DOHH2 (cell line): ENCODE results near the gene LACTB.

Experiments
- H3F3A ChIP-seq: fragments of 200-600 bp; sonication (generic), shearing (Covaris generic); 2 replicates; pipeline ENCODE4 v1.6.0; 2016; ENCODE audit warnings: antibody characterized with exemption, mild to moderate bottlenecking; ENCODE audit not compliant: control insufficient read depth, insufficient read depth
- H3K27ac ChIP-seq: fragments of 200-600 bp; sonication (generic); 2 replicates; pipeline ENCODE4 v1.5.1; 2014; ENCODE audit warnings: low read depth, mild to moderate bottlenecking, low read length, moderate library complexity
- H3K27me3 ChIP-seq: fragments of 200-600 bp; sonication (generic); 2 replicates; pipeline ENCODE4 v1.6.1; 2014; ENCODE audit warnings: mild to moderate bottlenecking, low read length, mixed read lengths; ENCODE audit not compliant: control insufficient read depth
- H3K36me3 ChIP-seq: fragments of 200-600 bp; sonication (generic); 2 replicates; pipeline ENCODE4 v1.6.1; 2014; ENCODE audit warnings: mild to moderate bottlenecking, low read length, moderate library complexity, mixed read lengths; ENCODE audit not compliant: control insufficient read depth
- H3K4me1 ChIP-seq: fragments of 200-600 bp; sonication (generic); 2 replicates; pipeline ENCODE4 v1.6.1; 2014; ENCODE audit warnings: mild to moderate bottlenecking, low read length, mixed read lengths; ENCODE audit not compliant: control insufficient read depth
- H3K4me2 ChIP-seq: fragments of 200-600 bp; sonication (generic); 2 replicates; pipeline ENCODE4 v1.6.0; 2014; ENCODE audit warnings: mild to moderate bottlenecking, low read length, moderate library complexity
- H3K4me3 ChIP-seq: fragments of 200-600 bp; sonication (generic); 2 replicates; pipeline ENCODE4 v1.5.1; 2014; ENCODE audit warnings: mild to moderate bottlenecking, low read length, mixed read lengths
- H3K79me2 ChIP-seq: fragments of 200-600 bp; sonication (generic); 2 replicates; pipeline ENCODE4 v1.6.1; 2014; ENCODE audit warnings: mild to moderate bottlenecking, low read length, mixed read lengths; ENCODE audit not compliant: control insufficient read depth
- H3K9me2 ChIP-seq: fragments of 200-600 bp; sonication (generic); replicated peaks from 2 replicates; pipeline ENCODE4 v1.6.1; 2014; ENCODE audit warnings: mild to moderate bottlenecking, low read length, mixed read lengths; ENCODE audit not compliant: control insufficient read depth
- H3K9me3 ChIP-seq: fragments of 200-600 bp; sonication (generic); 2 replicates; pipeline ENCODE4 v1.6.1; 2014; ENCODE audit warnings: antibody characterized with exemption, low read length, mixed read lengths; ENCODE audit not compliant: control insufficient read depth, insufficient read depth
- H4K20me1 ChIP-seq: fragments of 200-600 bp; sonication (generic); 2 replicates; pipeline ENCODE4 v1.6.0; 2014; ENCODE audit warnings: low read depth, mild to moderate bottlenecking, antibody characterized with exemption, low read length, moderate library complexity; ENCODE audit not compliant: control insufficient read depth, insufficient read depth
- EZH2phosphoT487 ChIP-seq: fragments of 200-600 bp; sonication (generic); IDR thresholded peaks from 2 replicates; pipeline ENCODE4 v1.6.1; 2017; ENCODE audit warnings: borderline replicate concordance, mild to moderate bottlenecking, antibody characterized with exemption, low read length, moderate library complexity, mixed read lengths
- TF ChIP-seq, protein P1 (sequence below): fragments of 200-600 bp; sonication (generic); IDR thresholded peaks from one replicate; pipeline ENCODE4 v1.5.1; 2014; ENCODE audit warnings: antibody characterized with exemption, mild to moderate bottlenecking, low read depth, low read length; ENCODE audit not compliant: poor library complexity, severe bottlenecking

The LACTB gene

GRCh38 chr15:63091679-63092446 lies 29.8 kb upstream of the LACTB start:
- Histone ChIP-seq H3K9me3 (no peaks in the 10 kb centered on the region), H3F3A (no peaks in the 10 kb centered on the region), H3K27ac (no peak overlapping the region), H3K4me1 (no peaks in the 10 kb centered on the region), H3K79me2 (no peaks in the 10 kb centered on the region), H3K4me3 (no peak overlapping the region), H4K20me1 (no peaks in the 10 kb centered on the region), H3K36me3 (no peaks in the 10 kb centered on the region), H3K4me2 (no peak overlapping the region), H3K9me2 (no peaks in the 10 kb centered on the region), H3K27me3 (peaks cover 3% of the 10 kb centered on the region; the same call in 1 of the 2 replicates)
- no peak for TF ChIP-seq EZH2phosphoT487
- TF ChIP-seq, protein P1, sequence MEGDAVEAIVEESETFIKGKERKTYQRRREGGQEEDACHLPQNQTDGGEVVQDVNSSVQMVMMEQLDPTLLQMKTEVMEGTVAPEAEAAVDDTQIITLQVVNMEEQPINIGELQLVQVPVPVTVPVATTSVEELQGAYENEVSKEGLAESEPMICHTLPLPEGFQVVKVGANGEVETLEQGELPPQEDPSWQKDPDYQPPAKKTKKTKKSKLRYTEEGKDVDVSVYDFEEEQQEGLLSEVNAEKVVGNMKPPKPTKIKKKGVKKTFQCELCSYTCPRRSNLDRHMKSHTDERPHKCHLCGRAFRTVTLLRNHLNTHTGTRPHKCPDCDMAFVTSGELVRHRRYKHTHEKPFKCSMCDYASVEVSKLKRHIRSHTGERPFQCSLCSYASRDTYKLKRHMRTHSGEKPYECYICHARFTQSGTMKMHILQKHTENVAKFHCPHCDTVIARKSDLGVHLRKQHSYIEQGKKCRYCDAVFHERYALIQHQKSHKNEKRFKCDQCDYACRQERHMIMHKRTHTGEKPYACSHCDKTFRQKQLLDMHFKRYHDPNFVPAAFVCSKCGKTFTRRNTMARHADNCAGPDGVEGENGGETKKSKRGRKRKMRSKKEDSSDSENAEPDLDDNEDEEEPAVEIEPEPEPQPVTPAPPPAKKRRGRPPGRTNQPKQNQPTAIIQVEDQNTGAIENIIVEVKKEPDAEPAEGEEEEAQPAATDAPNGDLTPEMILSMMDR, result no peak

GRCh38 chr15:63093486-63094205 lies 28.0 kb upstream of the LACTB start:
- Histone ChIP-seq H3K79me2 (no peaks in the 10 kb centered on the region), H3K9me3 (no peaks in the 10 kb centered on the region), H3K36me3 (no peaks in the 10 kb centered on the region), H3K4me2 (no peak overlapping the region), H3K4me3 (no peak overlapping the region), H3K27ac (no peak overlapping the region), H4K20me1 (no peaks in the 10 kb centered on the region), H3F3A (no peaks in the 10 kb centered on the region), H3K9me2 (no peaks in the 10 kb centered on the region), H3K4me1 (no peaks in the 10 kb centered on the region), H3K27me3 (peaks cover 3% of the 10 kb centered on the region; the same call in 1 of the 2 replicates)
- TF ChIP-seq, protein P1, result peak; percentile 91
- TF ChIP-seq EZH2phosphoT487, result no peak

GRCh38 chr15:63094495-63094931 lies 27.1 kb upstream of the LACTB start:
- H3K27me3 ChIP-seq, result peaks cover 3% of the 10 kb centered on the region; the same call in 1 of the 2 replicates
- no peaks in the 10 kb centered on the region for H3K79me2 ChIP-seq
- TF ChIP-seq, protein P1, result no peak
- no peak for TF ChIP-seq EZH2phosphoT487
- no peaks in the 10 kb centered on the region for H3K9me2 ChIP-seq
- H3K4me1 ChIP-seq, result no peaks in the 10 kb centered on the region
- no peaks in the 10 kb centered on the region for H4K20me1 ChIP-seq
- no peaks in the 10 kb centered on the region for H3F3A ChIP-seq
- no peak overlapping the region for H3K27ac ChIP-seq
- no peaks in the 10 kb centered on the region for H3K9me3 ChIP-seq
- H3K4me3 ChIP-seq, result no peak overlapping the region
- no peaks in the 10 kb centered on the region for H3K36me3 ChIP-seq
- no peak overlapping the region for H3K4me2 ChIP-seq
